ENCODE measurements around the gene C1R.

DNA sequence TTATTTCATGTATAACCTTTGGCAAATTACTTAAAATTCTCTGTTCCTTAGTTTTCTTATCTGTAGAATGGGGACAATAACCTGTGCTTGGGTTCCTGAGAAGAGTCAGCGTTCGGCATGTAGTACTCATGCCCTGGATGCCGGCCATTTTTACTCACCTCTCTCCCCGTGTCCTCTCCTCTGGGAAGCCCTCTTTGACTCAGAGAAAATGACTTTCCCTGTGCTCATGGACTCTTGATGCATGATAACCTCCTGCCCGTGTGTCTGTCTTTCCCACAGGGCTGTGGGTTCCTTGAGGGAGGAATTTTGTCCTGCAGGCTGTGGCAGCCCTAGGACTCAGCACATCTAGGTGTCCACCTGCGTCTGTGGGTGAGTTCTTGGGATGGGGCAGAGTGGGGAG, 22.6 kb upstream of the C1R start:
- no peak for TF ChIP-seq POLR2A (IDR thresholded peaks at IDR 0.05)
- TF ChIP-seq, protein P1, sequence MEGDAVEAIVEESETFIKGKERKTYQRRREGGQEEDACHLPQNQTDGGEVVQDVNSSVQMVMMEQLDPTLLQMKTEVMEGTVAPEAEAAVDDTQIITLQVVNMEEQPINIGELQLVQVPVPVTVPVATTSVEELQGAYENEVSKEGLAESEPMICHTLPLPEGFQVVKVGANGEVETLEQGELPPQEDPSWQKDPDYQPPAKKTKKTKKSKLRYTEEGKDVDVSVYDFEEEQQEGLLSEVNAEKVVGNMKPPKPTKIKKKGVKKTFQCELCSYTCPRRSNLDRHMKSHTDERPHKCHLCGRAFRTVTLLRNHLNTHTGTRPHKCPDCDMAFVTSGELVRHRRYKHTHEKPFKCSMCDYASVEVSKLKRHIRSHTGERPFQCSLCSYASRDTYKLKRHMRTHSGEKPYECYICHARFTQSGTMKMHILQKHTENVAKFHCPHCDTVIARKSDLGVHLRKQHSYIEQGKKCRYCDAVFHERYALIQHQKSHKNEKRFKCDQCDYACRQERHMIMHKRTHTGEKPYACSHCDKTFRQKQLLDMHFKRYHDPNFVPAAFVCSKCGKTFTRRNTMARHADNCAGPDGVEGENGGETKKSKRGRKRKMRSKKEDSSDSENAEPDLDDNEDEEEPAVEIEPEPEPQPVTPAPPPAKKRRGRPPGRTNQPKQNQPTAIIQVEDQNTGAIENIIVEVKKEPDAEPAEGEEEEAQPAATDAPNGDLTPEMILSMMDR (IDR thresholded peaks at IDR 0.05 in 8 of 11, conservative IDR thresholded peaks at IDR 0.05 in 3 of 11), result peak in 1 of 11 experiments; percentile 1
